HL-60 (cell line): ENCODE data around the gene PARD3.

Source experiments
- DNase-seq, 2 experiments: peaks; one replicate each; pipeline ENCODE4 v3.0.0-alpha.2; 2010 to 2020; ENCODE audit warnings: low read depth in 1 of 2, low spot score in 1 of 2
- H3K27ac ChIP-seq: fragments of 250-450 bp; sonication (Bioruptor Pico); replicated peaks from 2 replicates; pipeline ENCODE4 v1.5.1; 2020; ENCODE audit warnings: mild to moderate bottlenecking, moderate library complexity
- H3K27me3 ChIP-seq: fragments of 250-450 bp; sonication (Bioruptor Pico); 2 replicates; pipeline ENCODE4 v1.5.1; 2021; ENCODE audit warnings: mild to moderate bottlenecking, moderate library complexity; ENCODE audit not compliant: insufficient read depth, poor library complexity, severe bottlenecking
- H3K4me3 ChIP-seq: replicated peaks from 2 replicates; pipeline ENCODE4 v1.5.1; 2011; ENCODE audit warnings: mild to moderate bottlenecking, control low read depth, low read length; ENCODE audit not compliant: insufficient read depth
- GABPA ChIP-seq: IDR thresholded peaks from 2 replicates; pipeline ENCODE4 v1.6.1; 2012; ENCODE audit warnings: low read depth
- POLR2AphosphoS5 ChIP-seq: IDR thresholded peaks from 2 replicates; pipeline ENCODE4 v1.6.1; 2012; ENCODE audit warnings: low read depth
- SPI1 ChIP-seq: IDR thresholded peaks from 2 replicates; pipeline ENCODE4 v1.6.1; 2012; ENCODE audit warnings: low read depth, mild to moderate bottlenecking, borderline replicate concordance
- TF ChIP-seq, protein P1 (sequence below): IDR thresholded peaks from one replicate; pipeline ENCODE4 v1.5.1; 2011; ENCODE audit warnings: low read length, control low read depth, inconsistent platforms; ENCODE audit not compliant: insufficient read depth
- TF ChIP-seq, protein P2 (sequence below): IDR thresholded peaks from 2 replicates; pipeline ENCODE4 v1.6.1; 2012; ENCODE audit warnings: low read depth; ENCODE audit not compliant: insufficient replicate concordance

The PARD3 gene

DNA sequence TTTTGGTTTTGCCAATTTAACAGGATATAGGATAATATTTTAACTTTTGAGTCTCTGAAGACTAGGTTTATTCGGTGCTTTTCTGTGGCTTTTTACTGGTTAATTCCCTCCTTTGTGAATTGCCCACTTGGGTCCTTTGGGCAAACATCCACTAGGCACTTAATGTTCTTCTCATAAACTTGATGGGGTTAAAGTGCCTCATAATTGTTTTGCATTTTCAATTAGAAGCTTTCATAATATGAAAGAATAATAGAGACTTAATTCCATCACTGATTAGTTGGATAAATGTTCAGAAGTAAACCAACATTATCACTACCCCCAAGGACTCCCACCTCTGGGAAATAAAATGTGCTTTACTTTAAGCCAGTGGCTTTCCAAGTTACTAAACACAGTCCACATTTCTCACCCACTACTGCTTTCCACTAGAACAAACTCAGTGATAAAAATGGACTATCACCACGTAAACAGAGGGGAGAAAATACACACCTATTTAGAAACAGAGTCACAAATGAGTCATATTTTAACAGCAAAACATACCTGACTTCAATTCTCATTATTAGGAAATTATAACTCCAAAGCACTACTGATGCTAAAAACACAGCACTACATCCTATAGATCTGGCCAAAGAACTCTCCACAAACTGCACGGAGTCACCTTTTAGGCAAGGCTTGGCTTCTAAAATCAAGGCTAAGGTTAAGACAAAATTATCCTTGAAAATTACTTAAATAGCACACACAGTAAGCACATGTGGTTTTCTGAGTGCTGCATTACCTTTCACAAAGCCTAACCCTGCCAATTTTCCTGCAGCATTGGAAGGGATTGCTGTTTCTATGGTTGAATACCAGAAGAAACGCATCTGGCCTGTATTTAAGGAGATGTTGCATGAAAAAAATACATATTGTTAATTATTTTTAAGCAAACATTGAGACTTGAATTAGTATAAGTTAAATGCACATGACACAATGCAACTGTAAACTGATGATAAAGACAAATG lies 41.2 kb downstream of the PARD3 start:
- H3K27me3 ChIP-seq: no peaks in the 10 kb centered on the region
- no peak for DNase-seq
- no peak overlapping the region for H3K4me3 ChIP-seq
- H3K27ac ChIP-seq: no peak overlapping the region
- TF ChIP-seq, protein P1, sequence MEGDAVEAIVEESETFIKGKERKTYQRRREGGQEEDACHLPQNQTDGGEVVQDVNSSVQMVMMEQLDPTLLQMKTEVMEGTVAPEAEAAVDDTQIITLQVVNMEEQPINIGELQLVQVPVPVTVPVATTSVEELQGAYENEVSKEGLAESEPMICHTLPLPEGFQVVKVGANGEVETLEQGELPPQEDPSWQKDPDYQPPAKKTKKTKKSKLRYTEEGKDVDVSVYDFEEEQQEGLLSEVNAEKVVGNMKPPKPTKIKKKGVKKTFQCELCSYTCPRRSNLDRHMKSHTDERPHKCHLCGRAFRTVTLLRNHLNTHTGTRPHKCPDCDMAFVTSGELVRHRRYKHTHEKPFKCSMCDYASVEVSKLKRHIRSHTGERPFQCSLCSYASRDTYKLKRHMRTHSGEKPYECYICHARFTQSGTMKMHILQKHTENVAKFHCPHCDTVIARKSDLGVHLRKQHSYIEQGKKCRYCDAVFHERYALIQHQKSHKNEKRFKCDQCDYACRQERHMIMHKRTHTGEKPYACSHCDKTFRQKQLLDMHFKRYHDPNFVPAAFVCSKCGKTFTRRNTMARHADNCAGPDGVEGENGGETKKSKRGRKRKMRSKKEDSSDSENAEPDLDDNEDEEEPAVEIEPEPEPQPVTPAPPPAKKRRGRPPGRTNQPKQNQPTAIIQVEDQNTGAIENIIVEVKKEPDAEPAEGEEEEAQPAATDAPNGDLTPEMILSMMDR: no peak
- TF ChIP-seq POLR2AphosphoS5: no peak
- TF ChIP-seq, protein P2, sequence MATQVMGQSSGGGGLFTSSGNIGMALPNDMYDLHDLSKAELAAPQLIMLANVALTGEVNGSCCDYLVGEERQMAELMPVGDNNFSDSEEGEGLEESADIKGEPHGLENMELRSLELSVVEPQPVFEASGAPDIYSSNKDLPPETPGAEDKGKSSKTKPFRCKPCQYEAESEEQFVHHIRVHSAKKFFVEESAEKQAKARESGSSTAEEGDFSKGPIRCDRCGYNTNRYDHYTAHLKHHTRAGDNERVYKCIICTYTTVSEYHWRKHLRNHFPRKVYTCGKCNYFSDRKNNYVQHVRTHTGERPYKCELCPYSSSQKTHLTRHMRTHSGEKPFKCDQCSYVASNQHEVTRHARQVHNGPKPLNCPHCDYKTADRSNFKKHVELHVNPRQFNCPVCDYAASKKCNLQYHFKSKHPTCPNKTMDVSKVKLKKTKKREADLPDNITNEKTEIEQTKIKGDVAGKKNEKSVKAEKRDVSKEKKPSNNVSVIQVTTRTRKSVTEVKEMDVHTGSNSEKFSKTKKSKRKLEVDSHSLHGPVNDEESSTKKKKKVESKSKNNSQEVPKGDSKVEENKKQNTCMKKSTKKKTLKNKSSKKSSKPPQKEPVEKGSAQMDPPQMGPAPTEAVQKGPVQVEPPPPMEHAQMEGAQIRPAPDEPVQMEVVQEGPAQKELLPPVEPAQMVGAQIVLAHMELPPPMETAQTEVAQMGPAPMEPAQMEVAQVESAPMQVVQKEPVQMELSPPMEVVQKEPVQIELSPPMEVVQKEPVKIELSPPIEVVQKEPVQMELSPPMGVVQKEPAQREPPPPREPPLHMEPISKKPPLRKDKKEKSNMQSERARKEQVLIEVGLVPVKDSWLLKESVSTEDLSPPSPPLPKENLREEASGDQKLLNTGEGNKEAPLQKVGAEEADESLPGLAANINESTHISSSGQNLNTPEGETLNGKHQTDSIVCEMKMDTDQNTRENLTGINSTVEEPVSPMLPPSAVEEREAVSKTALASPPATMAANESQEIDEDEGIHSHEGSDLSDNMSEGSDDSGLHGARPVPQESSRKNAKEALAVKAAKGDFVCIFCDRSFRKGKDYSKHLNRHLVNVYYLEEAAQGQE: no peak

DNA sequence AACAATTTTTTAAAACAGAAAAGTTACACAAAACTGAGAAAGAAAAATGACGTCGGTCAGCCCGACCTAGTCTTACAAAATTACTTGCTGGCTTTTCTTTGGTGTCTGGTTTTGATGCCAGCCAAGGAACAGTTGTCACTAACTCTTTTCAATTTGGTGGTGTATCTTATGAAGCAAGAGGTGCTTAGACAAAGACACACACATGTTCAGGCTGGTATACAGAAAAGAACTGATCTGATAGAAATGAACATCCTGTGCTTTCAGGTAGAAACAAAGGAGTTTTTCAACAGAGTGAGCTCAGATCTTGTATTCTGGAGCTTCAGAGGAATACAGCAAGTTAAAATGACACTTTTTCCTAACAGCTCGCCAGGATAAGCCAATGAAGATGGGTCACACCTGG lies 43.6 kb downstream of the PARD3 start:
- no peak overlapping the region for H3K4me3 ChIP-seq

DNA sequence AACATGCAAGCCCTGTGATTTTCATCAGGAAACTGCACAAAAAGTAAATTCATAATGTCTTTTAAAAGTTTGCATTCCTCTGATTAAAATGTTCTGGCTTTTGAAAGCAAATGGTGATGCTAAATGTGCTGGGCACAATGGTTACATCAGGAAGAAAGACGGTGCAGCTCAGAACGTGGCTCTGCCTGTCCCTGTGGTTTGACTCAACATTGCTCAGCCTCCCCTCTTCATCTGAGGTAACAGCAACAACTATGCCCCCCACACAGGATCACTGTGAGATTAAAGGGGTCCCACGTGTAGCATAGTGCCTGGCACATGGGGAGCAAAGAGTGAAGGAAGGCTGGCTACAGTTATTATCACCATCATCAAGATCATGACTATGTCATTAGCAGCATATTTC lies 44.0 kb downstream of the PARD3 start:
- DNase-seq: no peak
- no peak overlapping the region for H3K27ac ChIP-seq
- no peaks in the 10 kb centered on the region for H3K27me3 ChIP-seq
- TF ChIP-seq, protein P1: no peak
- TF ChIP-seq, protein P2: no peak
- TF ChIP-seq GABPA (no peak), POLR2AphosphoS5 (no peak), SPI1 (no peak)
- no peak overlapping the region for H3K4me3 ChIP-seq

More for the DNA sequence above, 43.6 kb downstream of the PARD3 start:
- Histone ChIP-seq H3K27ac (no peak overlapping the region), H3K27me3 (no peaks in the 10 kb centered on the region)
- no peak for TF ChIP-seq GABPA
- TF ChIP-seq, protein P1: no peak
- no peak for TF ChIP-seq SPI1
- TF ChIP-seq POLR2AphosphoS5: no peak
- TF ChIP-seq, protein P2: no peak
- no peak for DNase-seq
